A673 (cell line): ENCODE results near the gene SRSF6. TPM values are rescaled to one million over a fixed set of nuclear protein-coding genes. Genes with fewer than 3 reads are reported as not detected.
"Not testable (repeated sequence)": the region's sequence is repeated elsewhere in the genome, so short reads cannot be mapped to it uniquely, and the experiment has no call there.

ENCODE experiments used
- BruUV-seq: library from RNA; stranded (reverse); fragments of 400-500 nt; replicated peaks from 2 replicates; lab custom pipeline; 2021; lab: Mats Ljungman, UMichigan
- CTCF ChIA-PET: fragments of 300-600 bp; sonication (Branson Sonifier 250); formaldehyde crosslinking; loops from one replicate; lab custom pipeline; 2022; ENCODE audit warnings: antibody characterized with exemption; lab: Charles Lee
- POLR2A ChIA-PET: fragments of 300-600 bp; sonication (Branson Sonifier 250); formaldehyde crosslinking; loops from one replicate; lab custom pipeline; 2022; ENCODE audit warnings: antibody characterized with exemption; ENCODE audit not compliant: low non-redundant PET; lab: Charles Lee
- DNase-seq: peaks from one replicate; pipeline ENCODE4 v3.0.0-alpha.2; 2015; ENCODE audit warnings: low spot score
- H3K27ac ChIP-seq: fragments of 200-600 bp; sonication (generic); 2 replicates; pipeline ENCODE4 v1.5.1; 2016; ENCODE audit warnings: mixed run types, low read depth, mild to moderate bottlenecking, mixed read lengths, antibody characterized with exemption, low read length; ENCODE audit not compliant: poor library complexity, severe bottlenecking
- H3K27me3 ChIP-seq: fragments of 200-600 bp; sonication (generic); replicated peaks from 2 replicates; pipeline ENCODE4 v1.6.1; 2017; ENCODE audit warnings: mixed run types, low read depth, mild to moderate bottlenecking, mixed read lengths, antibody characterized with exemption, low read length; ENCODE audit not compliant: insufficient read depth, poor library complexity
- H3K36me3 ChIP-seq: fragments of 200-600 bp; sonication (generic); 2 replicates; pipeline ENCODE4 v1.6.1; 2016; ENCODE audit warnings: mixed run types, mild to moderate bottlenecking, mixed read lengths, antibody characterized with exemption, low read length; ENCODE audit not compliant: insufficient read depth, poor library complexity, severe bottlenecking
- H3K4me1 ChIP-seq: fragments of 200-600 bp; sonication (generic); 2 replicates; pipeline ENCODE4 v1.6.1; 2017; ENCODE audit warnings: mixed run types, mild to moderate bottlenecking, mixed read lengths, antibody characterized with exemption, low read length; ENCODE audit not compliant: insufficient read depth, poor library complexity, severe bottlenecking
- H3K4me3 ChIP-seq: fragments of 200-600 bp; sonication (generic); 2 replicates; pipeline ENCODE4 v1.5.1; 2016; ENCODE audit warnings: low read depth, mixed run types, mild to moderate bottlenecking, mixed read lengths, low read length; ENCODE audit not compliant: poor library complexity, severe bottlenecking
- H3K9me3 ChIP-seq: fragments of 200-600 bp; sonication (generic); 2 replicates; pipeline ENCODE4 v1.6.1; 2016; ENCODE audit warnings: mixed run types, low read depth, mild to moderate bottlenecking, mixed read lengths, antibody characterized with exemption, low read length; ENCODE audit not compliant: poor library complexity, severe bottlenecking
- CTCF ChIP-seq: fragments of 300-800, 200-600 bp; sonication (generic); conservative IDR thresholded peaks from 2 replicates; pipeline ENCODE4 v1.5.1; 2017; ENCODE audit warnings: low read depth, mild to moderate bottlenecking, antibody characterized with exemption, low read length, moderate library complexity, mixed read lengths
- EZH2 ChIP-seq: fragments of 200-600 bp; sonication (generic); IDR thresholded peaks from 2 replicates; pipeline ENCODE4 v1.6.1; 2017; ENCODE audit warnings: borderline replicate concordance, low read depth, mild to moderate bottlenecking, mixed read lengths, antibody characterized with exemption, low read length; ENCODE audit not compliant: poor library complexity, severe bottlenecking
- intact Hi-C: fragments of 100-400 bp; cut with micrococcal nuclease; formaldehyde crosslinking; loops from one replicate; pipeline ENCODE4 v1.10.0; 2022; ENCODE audit not compliant: unreplicated experiment
- total RNA-seq: library from RNA; stranded (reverse); gene quantifications from 2 replicates; pipeline ENCODE4 v1.2.3, GENCODE V29; 2021

Gene SRSF6
- total RNA-seq, 1 experiment from 2014 or later: 212 TPM

- no peak for DNase-seq
- BruUV-seq: no TSS peak
- CTCF ChIA-PET: interaction anchor here (0.6 kb wide), 1 partner anchor 700 kb away, joined by 3 read pairs; no protein-coding TSS in a partner anchor
These were observed 32.3 kb downstream of the SRSF6 start for GRCh38 chr20:43490038-43490437.

GRCh38 chr20:43492101-43492500 is 34.4 kb downstream of the SRSF6 start:
- no peak for DNase-seq

More at GRCh38 chr20:43490038-43490437, 32.3 kb downstream of the SRSF6 start:
- H3K4me3 ChIP-seq: no peak overlapping the region
- no peak for TF ChIP-seq CTCF
- no peak for TF ChIP-seq EZH2
- H3K9me3 ChIP-seq: peaks cover 7% of the 10 kb centered on the region
- intact Hi-C loops: no loop called here
- H3K27me3 ChIP-seq: no peaks in the 10 kb centered on the region
- POLR2A ChIA-PET: no interaction called here
- no peaks in the 10 kb centered on the region for H3K36me3 ChIP-seq
- no peaks in the 10 kb centered on the region for H3K4me1 ChIP-seq
- no peak overlapping the region for H3K27ac ChIP-seq

DNA sequence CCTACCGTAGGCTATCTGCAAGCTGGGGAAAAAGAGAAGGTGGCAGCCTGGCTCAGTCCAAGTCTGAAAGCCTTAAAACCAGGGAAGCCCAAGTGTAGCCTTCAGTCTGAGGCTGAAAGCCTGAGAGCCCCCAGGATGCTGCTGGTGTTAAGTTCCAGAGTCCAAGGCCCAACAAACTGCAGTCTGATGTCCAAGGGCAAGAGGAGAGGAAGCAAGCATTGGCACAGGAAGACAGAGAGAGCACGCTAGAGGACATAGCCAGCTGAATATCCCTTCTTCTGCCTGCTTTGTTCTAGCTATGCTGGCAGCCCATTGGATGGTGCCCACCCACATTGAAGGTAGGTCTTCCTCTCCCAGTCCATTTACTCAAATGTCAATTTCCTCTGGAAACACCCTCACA is 37.7 kb downstream of the SRSF6 start:
- BruUV-seq: no TSS peak
- ChIA-PET POLR2A (interaction anchor here (0.6 kb wide), 1 partner anchor 118 kb away, joined by 9 read pairs; no protein-coding TSS in a partner anchor), CTCF (no interaction called here)
- H3K36me3 ChIP-seq: no peaks in the 10 kb centered on the region
- no peaks in the 10 kb centered on the region for H3K4me1 ChIP-seq
- no peak overlapping the region for H3K27ac ChIP-seq
- H3K27me3 ChIP-seq: no peaks in the 10 kb centered on the region
- no peak overlapping the region for H3K4me3 ChIP-seq
- intact Hi-C loops: no loop called here
- TF ChIP-seq CTCF (no peak), EZH2 (no peak)
- H3K9me3 ChIP-seq: no peaks in the 10 kb centered on the region
- no peak for DNase-seq

More at GRCh38 chr20:43492101-43492500, 34.4 kb downstream of the SRSF6 start:
- intact Hi-C loops: no loop called here
- no peak overlapping the region for H3K4me3 ChIP-seq
- no peaks in the 10 kb centered on the region for H3K36me3 ChIP-seq
- H3K4me1 ChIP-seq: no peaks in the 10 kb centered on the region
- H3K27me3 ChIP-seq: no peaks in the 10 kb centered on the region
- TF ChIP-seq CTCF (no peak), EZH2 (no peak)
- no TSS peak for BruUV-seq
- H3K9me3 ChIP-seq: peaks cover 2% of the 10 kb centered on the region
- H3K27ac ChIP-seq: no peak overlapping the region
- POLR2A ChIA-PET: no interaction called here
- CTCF ChIA-PET: no interaction called here

DNA sequence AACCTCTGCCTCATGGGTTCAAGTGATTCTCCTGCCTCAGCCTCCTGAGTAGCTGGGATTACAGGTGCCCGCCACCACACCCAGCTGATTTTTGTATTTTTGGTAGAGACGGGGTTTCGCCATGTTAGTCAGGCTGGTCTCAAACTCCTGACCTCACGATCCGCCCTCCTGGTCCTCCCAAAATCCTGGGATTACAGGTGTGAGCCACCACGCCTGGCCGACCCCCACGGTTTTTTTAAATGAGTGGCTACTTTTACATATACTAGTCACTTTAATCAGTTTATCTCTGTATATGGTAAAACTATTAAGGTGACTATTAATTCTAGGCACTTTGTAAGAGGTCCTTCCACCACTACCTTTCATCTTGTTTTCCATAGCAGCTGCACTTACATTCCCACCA is 44.3 kb downstream of the SRSF6 start:
- H3K9me3 ChIP-seq, H3K4me3 ChIP-seq, POLR2A ChIA-PET, intact Hi-C loops, H3K4me1 ChIP-seq, BruUV-seq, CTCF ChIA-PET, DNase-seq, H3K27ac ChIP-seq, H3K36me3 ChIP-seq: not testable (repeated sequence)
- H3K27me3 ChIP-seq: peaks cover 12% of the 10 kb centered on the region
